Activated CD8-positive, alpha-beta T cell treated with anti-CD3 and anti-CD28 coated beads for 36 hours (primary cell): ENCODE data around the gene RAI1. TPM values are rescaled to one million over a fixed set of nuclear protein-coding genes. Genes with fewer than 3 reads are reported as not detected.

ENCODE experiments used
- ATAC-seq: fragments of 200-7000 bp; cut with Tn5 transposase; one replicate; pipeline ENCODE4 v1.10.0; 2021; ENCODE audit warnings: mild to moderate bottlenecking, moderate library complexity
- CTCF ChIA-PET: fragments of 350-600 bp; sonication (Branson Sonifier 250); formaldehyde crosslinking; loops from one replicate; lab custom pipeline; 2021; ENCODE audit warnings: antibody characterized with exemption; lab: Charles Lee
- POLR2A ChIA-PET: fragments of 350-600 bp; sonication (Branson Sonifier 250); formaldehyde crosslinking; loops from one replicate; lab custom pipeline; 2021; ENCODE audit warnings: antibody characterized with exemption; lab: Charles Lee
- DNase-seq: peaks from one replicate; pipeline ENCODE4 v3.0.0-alpha.2; 2020
- H3K27ac Mint-ChIP-seq: one replicate; pipeline ENCODE4 v1.8.0; 2021; ENCODE audit warnings: mild to moderate bottlenecking, mixed read lengths
- H3K27me3 Mint-ChIP-seq: one replicate; pipeline ENCODE4 v1.8.0; 2021; ENCODE audit warnings: mixed read lengths
- H3K36me3 Mint-ChIP-seq: one replicate; pipeline ENCODE4 v1.8.0; 2021; ENCODE audit warnings: low read depth, mixed read lengths
- H3K4me1 Mint-ChIP-seq: one replicate; pipeline ENCODE4 v1.8.0; 2021; ENCODE audit warnings: low read depth, mixed read lengths
- H3K4me3 Mint-ChIP-seq: one replicate; pipeline ENCODE4 v1.8.0; 2021; ENCODE audit warnings: mild to moderate bottlenecking, moderate library complexity, mixed read lengths
- H3K9me3 Mint-ChIP-seq: one replicate; pipeline ENCODE4 v1.8.0; 2021; ENCODE audit warnings: mixed read lengths
- CTCF ChIP-seq: fragments of 200-600 bp; IDR thresholded peaks from one replicate; pipeline ENCODE4 v1.8.0; 2022; ENCODE audit warnings: antibody characterized with exemption, mild to moderate bottlenecking
- intact Hi-C: fragments of 100-400 bp; cut with micrococcal nuclease; formaldehyde crosslinking; loops from one replicate; pipeline ENCODE4 v1.10.0; 2022
- total RNA-seq, 2 experiments: library from RNA; stranded (reverse); gene quantifications; one replicate each; pipeline ENCODE4 v1.2.3, GENCODE V29; 2021

RAI1 gene
- total RNA-seq, 2 experiments from 2014 or later, result 18.1 to 20.3 TPM

GRCh38 chr17:17758941-17759563 lies 77.8 kb downstream of the RAI1 start:
- ATAC-seq (no peak), DNase-seq (no peak)
- Mint-ChIP-seq H3K27me3 (no peaks in the 10 kb centered on the region), H3K27ac (no peak overlapping the region), H3K4me3 (no peak overlapping the region), H3K9me3 (no peaks in the 10 kb centered on the region), H3K36me3 (no peaks in the 10 kb centered on the region), H3K4me1 (peaks cover 42% of the 10 kb centered on the region)
- intact Hi-C loops, result no loop called here
- CTCF ChIA-PET, result no interaction called here
- POLR2A ChIA-PET, result interaction anchor here (1.4 kb wide), 1 partner anchor 19 kb away, joined by 3 read pairs; no protein-coding TSS in a partner anchor
- no peak for TF ChIP-seq CTCF

- no peak for DNase-seq
- Mint-ChIP-seq H3K4me1 (peaks cover 46% of the 10 kb centered on the region), H3K27ac (no peak overlapping the region), H3K4me3 (no peak overlapping the region), H3K9me3 (no peaks in the 10 kb centered on the region), H3K36me3 (no peaks in the 10 kb centered on the region), H3K27me3 (no peaks in the 10 kb centered on the region)
- intact Hi-C loops, result no loop called here
- ChIA-PET CTCF (no interaction called here), POLR2A (no interaction called here)
- no peak for ATAC-seq
- TF ChIP-seq CTCF, result no peak
Observed at GRCh38 chr17:17760350-17760749, 79.1 kb downstream of the RAI1 start.

- intact Hi-C loops, result no loop called here
- TF ChIP-seq CTCF, result no peak
- ATAC-seq (no peak), DNase-seq (no peak)
- ChIA-PET POLR2A (interaction anchor here (1.0 kb wide), 1 partner anchor 11 kb away, joined by 3 read pairs; no protein-coding TSS in a partner anchor), CTCF (no interaction called here)
- Mint-ChIP-seq H3K27ac (no peak overlapping the region), H3K4me3 (no peak overlapping the region), H3K27me3 (no peaks in the 10 kb centered on the region), H3K9me3 (no peaks in the 10 kb centered on the region), H3K4me1 (peaks cover 47% of the 10 kb centered on the region), H3K36me3 (no peaks in the 10 kb centered on the region)
Observed at GRCh38 chr17:17760872-17761550, 79.8 kb downstream of the RAI1 start.

GRCh38 chr17:17761894-17762743 lies 80.9 kb downstream of the RAI1 start:
- intact Hi-C loops, result no loop called here
- TF ChIP-seq CTCF, result no peak
- Mint-ChIP-seq H3K4me3 (no peak overlapping the region), H3K9me3 (no peaks in the 10 kb centered on the region), H3K4me1 (peaks cover 43% of the 10 kb centered on the region), H3K27ac (no peak overlapping the region), H3K36me3 (no peaks in the 10 kb centered on the region), H3K27me3 (no peaks in the 10 kb centered on the region)
- ChIA-PET POLR2A (no interaction called here), CTCF (interaction anchor here (1.2 kb wide), 1 partner anchor 23 kb away, joined by 3 read pairs; no protein-coding TSS in a partner anchor)
- DNase-seq (no peak), ATAC-seq (no peak)
